Peyer's patch (tissue), 4 donors: ENCODE results near the gene DCXR. TPM values are rescaled to one million over a fixed set of nuclear protein-coding genes. Genes with fewer than 3 reads are reported as not detected.

Experiments
- DNase-seq, 3 donors: peaks; one replicate each; pipeline ENCODE4 v3.0.0-alpha.2; 2017 to 2019
- H3K27ac ChIP-seq, 4 donors: fragments of 200-600 bp; sonication (generic); one replicate each; pipeline ENCODE4 v1.5.1; 2016 to 2019
- H3K27me3 ChIP-seq, 2 donors: fragments of 200-600 bp; sonication (generic); one replicate each; pipeline ENCODE4 v1.5.1; 2019
- H3K36me3 ChIP-seq, 3 donors: fragments of 200-600 bp; sonication (generic); one replicate each; pipeline ENCODE4 v1.5.1; 2016 to 2019
- H3K4me1 ChIP-seq, 4 donors: fragments of 200-600 bp; sonication (generic); one replicate each; pipeline ENCODE4 v1.5.1; 2016 to 2019
- H3K4me3 ChIP-seq, 4 donors: fragments of 200-600 bp; sonication (generic); 1 replicate in 3 of 4; 2 replicates in 1 of 4; pipeline ENCODE4 v1.5.1; 2016 to 2019; ENCODE audit warnings: mild to moderate bottlenecking in 1 of 4
- H3K9me3 ChIP-seq, 4 donors: fragments of 200-600 bp; sonication (generic); one replicate each; pipeline ENCODE4 v1.5.1; 2016 to 2019; ENCODE audit warnings: mild to moderate bottlenecking in 1 of 4
- CTCF ChIP-seq, 6 experiments: fragments of 450-650 bp in 4 of 6; fragments of 200-600 bp in 2 of 6; sonication (generic) in 1 of 6; IDR thresholded peaks; one replicate each; pipeline ENCODE4 v1.5.1; 2017 to 2019; ENCODE audit warnings: antibody characterized with exemption in 6 of 6, mild to moderate bottlenecking in 3 of 6, moderate library complexity in 1 of 6
- POLR2A ChIP-seq, 2 donors: fragments of 450-650 bp; IDR thresholded peaks; one replicate each; pipeline ENCODE4 v1.5.1; 2017; ENCODE audit warnings: antibody characterized with exemption in 2 of 2, mild to moderate bottlenecking in 2 of 2, moderate library complexity in 2 of 2
- total RNA-seq, 4 donors: library from RNA; depleted of rRNA; stranded (reverse); fragments of >200 nt; gene quantifications; one replicate each; pipeline ENCODE4 v1.1.0, GENCODE V29; 2016

DCXR gene
- total RNA-seq, 4 donors from 2014 or later: 68.5 to 104 (median 86.8) TPM

GRCh38 chr17:82031885-82032627, 5.4 kb downstream of the DCXR start:
- Histone ChIP-seq H3K4me3 (peak overlapping the region in 3 of 4 donors; percentile 64 to 74 (median 71)), H3K4me1 (peaks cover 0 to 32% (median 20%) of the 10 kb centered on the region in 4 donors), H3K27ac (no peak overlapping the region), H3K9me3 (no peaks in the 10 kb centered on the region), H3K27me3 (no peaks in the 10 kb centered on the region), H3K36me3 (no peaks in the 10 kb centered on the region)
- TF ChIP-seq POLR2A (IDR thresholded peaks at IDR 0.05): no peak
- TF ChIP-seq CTCF (IDR thresholded peaks at IDR 0.05): no peak
- peak; percentile 27 to 81 (median 78) for DNase-seq

- no peak for TF ChIP-seq CTCF (IDR thresholded peaks at IDR 0.05)
- TF ChIP-seq POLR2A (IDR thresholded peaks at IDR 0.05): no peak
- Histone ChIP-seq H3K4me3 (peak within 1 kb of the TSS; percentile 34 to 74 (median 68)), H3K27me3 (no peaks in the 10 kb centered on the region), H3K9me3 (no peaks in the 10 kb centered on the region), H3K36me3 (no peaks in the 10 kb centered on the region), H3K27ac (peak within 1 kb of the TSS; percentile 27 to 65 (median 56)), H3K4me1 (peaks cover 0 to 25% (median 15%) of the 10 kb centered on the region in 4 donors)
- no peak for DNase-seq
Observed at GRCh38 chr17:82031303-82031884, 6.1 kb downstream of the DCXR start, which contains the start of gene RAC3. Gene RAC3, plus strand, starts transcription at chr17:82031678. Its CDS starts 84 bp downstream, at chr17:82031762.

GRCh38 chr17:82030470-82031302, 6.8 kb downstream of the DCXR start:
- peak overlapping the region; percentile 34 to 74 (median 68) for H3K4me3 ChIP-seq
- TF ChIP-seq POLR2A (IDR thresholded peaks at IDR 0.05) (no peak), CTCF (IDR thresholded peaks at IDR 0.05) (peak; percentile 93 to 99 (median 97))
- no peaks in the 10 kb centered on the region for H3K27me3 ChIP-seq
- no peaks in the 10 kb centered on the region for H3K36me3 ChIP-seq
- H3K27ac ChIP-seq: peak overlapping the region; percentile 27 to 65 (median 56)
- peak; percentile 75 to 93 (median 91) for DNase-seq
- peaks cover 0 to 19% (median 10%) of the 10 kb centered on the region in 4 donors for H3K4me1 ChIP-seq
- no peaks in the 10 kb centered on the region for H3K9me3 ChIP-seq

GRCh38 chr17:82029990-82030469, 7.5 kb downstream of the DCXR start:
- no peak for DNase-seq
- Histone ChIP-seq H3K4me1 (peaks cover 0 to 19% (median 9%) of the 10 kb centered on the region in 4 donors), H3K27me3 (no peaks in the 10 kb centered on the region), H3K4me3 (peak overlapping the region in 3 of 4 donors; percentile 34 to 74 (median 64)), H3K36me3 (no peaks in the 10 kb centered on the region), H3K27ac (peak overlapping the region in 1 of 4 donors; percentile 65), H3K9me3 (no peaks in the 10 kb centered on the region)
- TF ChIP-seq CTCF (IDR thresholded peaks at IDR 0.05) (no peak), POLR2A (IDR thresholded peaks at IDR 0.05) (no peak)

- TF ChIP-seq CTCF (IDR thresholded peaks at IDR 0.05): no peak
- TF ChIP-seq POLR2A (IDR thresholded peaks at IDR 0.05): no peak
- no peak for DNase-seq
- no peaks in the 10 kb centered on the region for H3K9me3 ChIP-seq
- H3K36me3 ChIP-seq: no peaks in the 10 kb centered on the region
- H3K27ac ChIP-seq: no peak overlapping the region
- H3K27me3 ChIP-seq: no peaks in the 10 kb centered on the region
- peaks cover 0 to 19% (median 10%) of the 10 kb centered on the region in 4 donors for H3K4me1 ChIP-seq
- H3K4me3 ChIP-seq: no peak overlapping the region
Observed at GRCh38 chr17:82029391-82029790, 8.1 kb downstream of the DCXR start.
